ENCODE data around the gene DGKZ.

The DGKZ gene

DNA sequence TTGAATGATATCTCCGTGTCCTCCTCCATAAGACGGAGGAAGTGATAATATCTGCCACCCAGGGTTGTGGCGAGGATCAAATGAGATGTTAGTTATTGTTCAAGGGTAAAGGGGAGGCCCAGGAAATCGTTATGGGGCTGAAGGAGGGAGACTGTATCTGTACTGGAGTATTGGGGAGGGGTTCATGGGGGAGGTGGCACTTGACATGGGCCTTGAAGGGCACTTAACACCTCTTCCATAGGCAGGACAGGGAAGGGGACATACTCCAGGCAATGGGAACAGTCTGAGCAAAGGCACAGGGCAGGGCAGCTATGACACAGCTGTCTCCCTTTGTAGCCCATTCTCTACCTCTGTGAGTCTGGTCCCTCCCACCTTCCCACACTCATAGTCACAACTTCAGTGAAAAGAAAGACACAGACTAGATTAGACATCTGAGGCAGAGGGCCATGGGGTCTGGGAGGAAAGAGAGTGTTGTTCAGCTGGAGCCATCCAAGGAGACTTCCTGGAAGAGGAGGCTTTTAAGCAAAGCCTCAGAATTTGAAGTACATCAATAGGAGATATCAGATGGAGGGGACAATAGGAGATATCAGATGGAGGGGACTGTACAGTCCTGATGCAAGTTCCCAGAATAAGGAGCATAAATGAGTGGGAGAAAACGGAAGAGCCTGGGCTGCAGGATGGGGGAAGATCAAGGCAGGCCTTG, 15.8 kb upstream of the DGKZ start:
- peaks cover 85% of the 10 kb centered on the region for H3K27me3 Mint-ChIP-seq
- no peaks in the 10 kb centered on the region for H3K9me3 Mint-ChIP-seq
- peak overlapping the region; percentile 58 for H3K4me3 Mint-ChIP-seq
- ATAC-seq (replicated peaks; ENCODE audit: extremely low read depth, poor library complexity, severe bottlenecking), result peak; percentile 77
- H3K36me3 Mint-ChIP-seq (ENCODE audit: insufficient read depth), result peaks cover 11% of the 10 kb centered on the region
- DNase-seq (ENCODE audit: low spot score in 2 of 2), result no peak
- peak overlapping the region; percentile 3 for H3K27ac Mint-ChIP-seq (ENCODE audit: low read depth)
- H3K4me1 Mint-ChIP-seq, result peaks cover 33% of the 10 kb centered on the region

DNA sequence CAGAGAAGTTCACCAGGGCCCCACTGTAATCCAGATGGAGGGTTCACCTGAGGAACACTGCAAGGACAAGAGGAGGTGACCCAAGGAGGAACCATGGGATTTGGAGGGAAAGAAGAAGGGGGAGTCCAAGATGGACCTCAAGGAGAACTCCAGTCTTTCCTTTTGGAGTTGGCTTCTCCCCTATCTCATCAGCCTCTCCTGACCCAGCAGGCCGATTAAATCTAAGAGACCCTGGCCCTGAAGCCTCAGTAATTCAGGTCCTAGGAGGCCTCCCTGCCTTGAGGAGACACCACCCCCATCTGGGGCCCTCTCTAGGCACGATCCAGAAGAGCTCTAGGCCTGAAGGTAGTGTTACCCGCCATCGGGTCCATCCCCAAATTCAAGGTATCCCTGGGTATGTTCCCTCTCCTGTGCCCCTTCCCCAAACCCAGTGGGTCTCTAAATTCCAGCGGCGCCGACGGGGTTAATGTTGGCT, 15.1 kb upstream of the DGKZ start:
- DNase-seq (ENCODE audit: low spot score in 2 of 2), result no peak
- Mint-ChIP-seq H3K27me3 (peaks cover 78% of the 10 kb centered on the region), H3K36me3 (ENCODE audit: insufficient read depth) (peaks cover 8% of the 10 kb centered on the region), H3K27ac (ENCODE audit: low read depth) (peak overlapping the region; percentile 3), H3K9me3 (no peaks in the 10 kb centered on the region), H3K4me3 (peak overlapping the region; percentile 58), H3K4me1 (peaks cover 30% of the 10 kb centered on the region)
- ATAC-seq (replicated peaks; ENCODE audit: extremely low read depth, poor library complexity, severe bottlenecking), result no peak

DNA sequence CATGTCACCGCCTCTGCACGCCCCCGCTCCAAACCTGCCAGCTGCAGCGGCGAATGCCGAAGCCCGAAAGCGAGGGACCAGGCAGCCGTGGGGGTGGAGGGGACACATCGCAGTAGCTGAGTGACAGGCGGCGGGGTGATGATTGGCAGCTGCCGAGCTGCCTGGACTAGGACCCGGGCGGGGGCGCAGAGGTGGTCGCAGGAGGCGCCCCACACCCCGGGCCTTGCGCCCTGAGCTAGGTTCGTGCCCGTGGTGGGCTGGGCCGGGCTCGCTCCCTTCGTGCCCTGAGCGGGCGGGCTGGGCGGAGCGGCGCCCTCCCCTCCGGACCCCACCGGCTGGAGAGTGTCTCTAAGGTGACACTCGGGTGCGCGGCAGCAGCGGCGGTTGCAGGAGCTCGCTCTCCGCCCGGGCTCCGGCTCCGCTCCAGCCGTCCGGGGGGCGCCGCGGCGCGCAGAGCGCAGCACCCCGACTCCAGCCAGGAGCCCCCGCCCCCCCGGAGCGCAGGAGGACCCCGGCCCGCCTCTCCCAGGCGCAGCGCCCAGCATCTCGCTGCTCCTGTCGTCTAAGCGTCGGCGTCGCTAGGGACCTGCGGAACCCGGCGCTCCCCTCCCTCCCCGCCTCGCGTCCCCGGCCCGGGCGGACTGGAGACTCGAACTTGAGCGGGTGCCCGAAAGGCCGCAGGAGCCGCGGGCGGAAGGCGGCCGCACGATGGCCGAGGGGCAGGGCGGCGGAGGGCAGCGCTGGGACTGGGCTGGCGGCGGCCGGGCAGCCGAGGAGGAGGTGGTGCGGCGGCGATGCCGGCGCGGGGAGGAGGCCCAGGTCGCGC, 14.5 kb upstream of the DGKZ start:
- no peak overlapping the region for H3K27ac Mint-ChIP-seq (ENCODE audit: low read depth)
- H3K4me1 Mint-ChIP-seq, result peaks cover 30% of the 10 kb centered on the region
- peak overlapping the region; percentile 58 for H3K4me3 Mint-ChIP-seq
- H3K27me3 Mint-ChIP-seq, result peaks cover 72% of the 10 kb centered on the region
- no peaks in the 10 kb centered on the region for H3K9me3 Mint-ChIP-seq
- peak; percentile 29 for ATAC-seq (replicated peaks; ENCODE audit: extremely low read depth, poor library complexity, severe bottlenecking)
- no peak for DNase-seq (ENCODE audit: low spot score in 2 of 2)
- peaks cover 7% of the 10 kb centered on the region for H3K36me3 Mint-ChIP-seq (ENCODE audit: insufficient read depth)

DNA sequence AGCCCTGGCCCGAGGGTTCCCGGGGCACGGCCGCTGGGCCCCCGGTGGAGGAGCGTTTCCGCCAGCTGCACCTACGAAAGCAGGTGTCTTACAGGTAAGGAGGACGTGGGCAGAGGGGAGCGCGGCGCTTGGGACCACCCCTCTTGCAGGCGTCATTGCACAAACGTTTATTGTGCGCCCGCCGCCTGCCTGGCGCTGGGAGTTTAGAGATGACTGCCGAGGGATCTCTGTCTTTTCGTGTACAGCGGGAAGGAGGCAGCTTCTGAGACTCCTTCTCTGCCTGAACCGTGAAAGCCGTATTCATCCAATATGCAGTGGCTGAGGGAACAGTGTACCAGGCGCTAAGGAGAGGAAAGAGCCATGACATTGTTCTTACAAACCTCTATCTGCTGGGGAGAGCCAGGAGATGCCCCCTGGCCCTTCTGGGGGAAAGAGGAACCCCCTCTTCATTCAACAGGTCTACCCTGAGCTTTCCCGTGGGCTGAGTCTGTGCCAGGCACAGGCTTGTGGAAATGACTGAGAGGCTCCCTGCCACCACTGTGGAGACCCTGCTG, 13.8 kb upstream of the DGKZ start:
- Mint-ChIP-seq H3K27ac (ENCODE audit: low read depth) (no peak overlapping the region), H3K4me1 (peaks cover 30% of the 10 kb centered on the region), H3K9me3 (no peaks in the 10 kb centered on the region), H3K36me3 (ENCODE audit: insufficient read depth) (peaks cover 5% of the 10 kb centered on the region), H3K27me3 (peaks cover 65% of the 10 kb centered on the region), H3K4me3 (peak overlapping the region; percentile 58)
- DNase-seq (ENCODE audit: low spot score in 2 of 2) (no peak), ATAC-seq (replicated peaks; ENCODE audit: extremely low read depth, poor library complexity, severe bottlenecking) (no peak)

DNA sequence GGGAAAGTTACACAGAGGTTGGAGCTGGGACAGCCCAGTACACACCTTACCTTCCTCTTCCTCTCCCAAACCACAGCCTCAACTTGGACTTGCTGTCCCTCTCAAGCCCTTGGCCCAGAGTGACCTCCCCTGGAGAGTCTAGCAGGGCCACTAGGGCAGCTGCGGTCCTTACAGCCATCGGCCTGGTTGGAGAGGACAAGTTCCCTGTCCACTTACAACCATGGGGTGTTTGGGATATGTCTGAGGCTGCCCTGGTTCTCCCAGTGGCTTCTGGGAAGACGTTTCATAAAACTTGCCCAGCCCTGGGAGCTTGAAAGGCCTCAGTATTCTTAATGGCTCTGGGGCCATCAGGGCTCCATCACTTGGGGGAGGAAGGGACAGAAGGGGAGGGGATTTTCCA, 13.1 kb upstream of the DGKZ start:
- peaks cover 63% of the 10 kb centered on the region for H3K27me3 Mint-ChIP-seq
- no peak overlapping the region for H3K27ac Mint-ChIP-seq (ENCODE audit: low read depth)
- H3K4me3 Mint-ChIP-seq, result peak overlapping the region; percentile 58
- peaks cover 30% of the 10 kb centered on the region for H3K4me1 Mint-ChIP-seq
- ATAC-seq (replicated peaks; ENCODE audit: extremely low read depth, poor library complexity, severe bottlenecking) (no peak), DNase-seq (ENCODE audit: low spot score in 2 of 2) (no peak)
- no peaks in the 10 kb centered on the region for H3K9me3 Mint-ChIP-seq
- peaks cover 6% of the 10 kb centered on the region for H3K36me3 Mint-ChIP-seq (ENCODE audit: insufficient read depth)

DNA sequence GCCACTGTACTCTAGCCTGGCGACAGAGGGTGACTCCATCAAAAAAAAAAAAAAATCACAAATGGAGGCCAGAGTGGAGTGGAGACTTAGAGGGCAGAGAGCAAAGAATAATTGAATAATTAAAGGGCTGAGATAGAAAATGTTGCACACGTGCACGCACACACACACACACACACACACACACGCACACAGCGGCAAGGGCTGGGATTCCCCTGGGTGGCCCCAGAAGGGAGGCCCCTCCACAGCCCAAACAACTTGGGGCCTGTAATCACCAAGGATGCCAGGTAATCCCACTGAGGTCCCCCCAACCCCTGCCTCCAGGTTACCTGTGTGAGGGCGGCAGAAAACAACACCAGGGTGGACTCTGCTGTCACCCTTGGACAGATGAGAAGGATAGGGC, 12.0 kb upstream of the DGKZ start:
- H3K27me3 Mint-ChIP-seq, result peaks cover 53% of the 10 kb centered on the region
- H3K27ac Mint-ChIP-seq (ENCODE audit: low read depth), result no peak overlapping the region
- peaks cover 6% of the 10 kb centered on the region for H3K36me3 Mint-ChIP-seq (ENCODE audit: insufficient read depth)
- H3K4me1 Mint-ChIP-seq, result peaks cover 27% of the 10 kb centered on the region
- ATAC-seq (replicated peaks; ENCODE audit: extremely low read depth, poor library complexity, severe bottlenecking), result no peak
- no peak overlapping the region for H3K4me3 Mint-ChIP-seq
- no peaks in the 10 kb centered on the region for H3K9me3 Mint-ChIP-seq
- no peak for DNase-seq (ENCODE audit: low spot score in 2 of 2)

DNA sequence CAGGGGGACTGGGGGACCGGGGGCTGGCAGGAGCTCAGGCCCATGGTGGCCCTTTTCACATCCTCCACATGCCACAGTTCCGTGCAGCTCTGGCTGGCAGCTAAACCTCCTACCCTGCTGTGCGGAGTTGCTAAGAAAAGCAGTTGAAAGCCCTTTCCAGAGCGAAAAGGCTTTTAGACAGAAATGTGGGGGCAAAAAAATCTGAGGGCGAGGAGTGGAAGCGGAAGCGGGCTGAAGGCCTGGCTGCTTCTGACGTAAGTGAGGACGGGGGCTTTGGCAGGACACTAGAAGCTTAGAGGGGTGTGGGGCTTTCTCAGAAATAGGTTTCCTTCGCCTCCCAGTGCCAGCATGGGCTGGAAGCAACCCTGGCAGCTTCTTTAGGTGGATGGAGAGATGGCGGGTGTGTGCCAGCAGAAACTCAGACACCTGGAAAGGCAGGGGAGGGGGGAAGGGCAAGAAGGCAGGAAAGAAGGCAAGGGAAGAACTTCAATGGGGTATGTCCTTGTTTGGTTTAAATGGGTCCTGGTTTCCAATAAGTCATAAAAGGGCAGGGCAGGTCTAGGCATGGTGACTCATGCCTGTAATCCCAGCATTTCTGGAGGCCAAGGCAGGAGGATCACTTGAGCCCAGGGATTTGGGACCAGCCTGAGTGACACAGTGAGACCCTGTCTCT, 11.2 kb upstream of the DGKZ start:
- DNase-seq (ENCODE audit: low spot score in 2 of 2), result no peak
- no peak overlapping the region for H3K4me3 Mint-ChIP-seq
- ATAC-seq (replicated peaks; ENCODE audit: extremely low read depth, poor library complexity, severe bottlenecking), result no peak
- H3K36me3 Mint-ChIP-seq (ENCODE audit: insufficient read depth), result peaks cover 6% of the 10 kb centered on the region
- peaks cover 45% of the 10 kb centered on the region for H3K27me3 Mint-ChIP-seq
- no peaks in the 10 kb centered on the region for H3K9me3 Mint-ChIP-seq
- no peak overlapping the region for H3K27ac Mint-ChIP-seq (ENCODE audit: low read depth)
- H3K4me1 Mint-ChIP-seq, result peaks cover 19% of the 10 kb centered on the region

DNA sequence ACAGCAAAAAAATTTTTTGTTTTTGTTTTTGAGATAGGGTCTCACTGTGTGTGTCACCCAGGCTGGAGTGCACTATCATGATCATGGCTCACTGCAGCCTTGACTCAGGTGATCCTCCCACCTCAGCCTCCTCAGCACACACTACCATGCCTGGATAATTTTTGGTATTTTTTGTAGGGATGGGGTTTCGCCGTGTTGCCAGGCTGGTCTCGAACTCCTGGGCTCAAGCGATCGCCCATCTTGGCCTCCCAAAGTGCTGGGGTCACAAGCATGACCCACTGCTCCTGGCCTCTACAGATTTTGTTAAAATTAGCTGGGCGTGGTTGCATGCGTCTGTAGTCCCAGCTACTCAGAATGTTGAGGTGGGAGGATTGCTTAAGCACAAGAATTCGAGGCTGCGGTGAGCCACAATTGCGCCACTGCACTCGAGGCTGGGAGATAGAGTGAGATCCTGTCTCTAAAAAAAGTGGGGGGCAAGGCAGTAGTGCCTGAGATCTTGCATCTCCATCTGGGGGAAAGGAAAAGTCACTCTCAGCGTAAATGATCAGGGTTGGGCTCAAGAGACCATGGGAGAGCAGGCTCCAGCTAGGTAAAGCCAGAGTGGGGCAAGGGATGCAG, 10.6 kb upstream of the DGKZ start:
- Mint-ChIP-seq H3K36me3 (ENCODE audit: insufficient read depth) (peaks cover 4% of the 10 kb centered on the region), H3K27ac (ENCODE audit: low read depth) (no peak overlapping the region), H3K4me3 (no peak overlapping the region), H3K27me3 (peaks cover 39% of the 10 kb centered on the region), H3K9me3 (no peaks in the 10 kb centered on the region), H3K4me1 (peaks cover 13% of the 10 kb centered on the region)
- DNase-seq (ENCODE audit: low spot score in 2 of 2) (no peak), ATAC-seq (replicated peaks; ENCODE audit: extremely low read depth, poor library complexity, severe bottlenecking) (no peak)

DNA sequence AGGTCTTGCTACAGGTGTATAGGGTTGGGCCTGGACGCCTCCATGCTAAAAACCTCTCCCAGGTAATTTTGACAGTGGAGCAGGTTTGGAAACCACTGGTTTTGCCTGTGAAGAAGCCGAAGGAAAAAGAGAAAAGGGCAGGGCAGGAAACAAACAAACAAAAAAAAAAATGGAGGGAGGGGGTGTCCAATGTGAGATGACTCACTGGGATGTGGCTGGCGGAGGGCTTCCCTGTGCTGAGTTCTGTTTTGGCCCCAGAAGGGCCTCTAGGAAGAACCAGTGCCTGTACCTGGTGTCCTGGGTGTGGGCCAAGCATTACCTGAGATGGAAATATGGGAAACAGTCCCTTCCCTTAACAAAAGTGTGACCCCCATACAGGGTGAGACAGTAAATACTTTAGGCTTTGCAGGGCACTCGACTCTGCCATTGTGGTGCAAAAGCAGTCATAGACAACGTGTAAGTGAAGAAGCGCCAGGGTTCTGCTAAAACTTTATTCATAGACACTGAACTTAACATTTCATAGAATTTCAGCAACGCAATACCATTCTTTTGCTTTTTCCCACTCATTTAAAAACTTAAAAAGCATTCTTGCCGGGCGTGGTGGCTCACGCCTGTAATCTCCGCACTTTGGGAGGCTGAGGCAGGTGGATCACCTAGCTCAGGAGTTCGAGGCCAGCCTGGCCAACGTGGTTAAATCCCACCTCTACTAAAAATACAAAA, 9.5 kb upstream of the DGKZ start:
- peaks cover 10% of the 10 kb centered on the region for H3K4me1 Mint-ChIP-seq
- no peak overlapping the region for H3K27ac Mint-ChIP-seq (ENCODE audit: low read depth)
- H3K4me3 Mint-ChIP-seq, result no peak overlapping the region
- H3K27me3 Mint-ChIP-seq, result peaks cover 32% of the 10 kb centered on the region
- DNase-seq (ENCODE audit: low spot score in 2 of 2) (no peak), ATAC-seq (replicated peaks; ENCODE audit: extremely low read depth, poor library complexity, severe bottlenecking) (no peak)
- no peaks in the 10 kb centered on the region for H3K9me3 Mint-ChIP-seq
- H3K36me3 Mint-ChIP-seq (ENCODE audit: insufficient read depth), result peaks cover 4% of the 10 kb centered on the region

DNA sequence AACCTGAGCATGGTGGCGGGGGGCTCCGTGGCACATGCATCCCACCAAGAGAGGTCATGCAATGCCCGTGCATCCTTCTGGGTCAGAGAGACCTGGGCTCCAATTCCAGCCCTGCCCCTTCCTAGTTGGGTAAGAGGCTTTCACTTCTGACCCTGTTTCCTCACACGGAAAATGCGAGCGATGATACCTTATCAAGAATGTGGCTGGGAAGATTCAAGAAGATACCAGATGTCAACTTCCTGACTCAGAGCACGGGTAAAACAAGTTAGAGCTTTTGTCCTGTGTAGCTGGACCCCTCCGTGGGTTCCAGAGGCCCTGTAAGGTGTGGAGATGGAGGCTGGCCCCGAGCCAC, 8.7 kb upstream of the DGKZ start:
- peaks cover 1% of the 10 kb centered on the region for H3K36me3 Mint-ChIP-seq (ENCODE audit: insufficient read depth)
- peaks cover 7% of the 10 kb centered on the region for H3K4me1 Mint-ChIP-seq
- H3K9me3 Mint-ChIP-seq, result no peaks in the 10 kb centered on the region
- no peak for ATAC-seq (replicated peaks; ENCODE audit: extremely low read depth, poor library complexity, severe bottlenecking)
- no peak for DNase-seq (ENCODE audit: low spot score in 2 of 2)
- H3K27me3 Mint-ChIP-seq, result peaks cover 27% of the 10 kb centered on the region
- H3K4me3 Mint-ChIP-seq, result no peak overlapping the region
- no peak overlapping the region for H3K27ac Mint-ChIP-seq (ENCODE audit: low read depth)

DNA sequence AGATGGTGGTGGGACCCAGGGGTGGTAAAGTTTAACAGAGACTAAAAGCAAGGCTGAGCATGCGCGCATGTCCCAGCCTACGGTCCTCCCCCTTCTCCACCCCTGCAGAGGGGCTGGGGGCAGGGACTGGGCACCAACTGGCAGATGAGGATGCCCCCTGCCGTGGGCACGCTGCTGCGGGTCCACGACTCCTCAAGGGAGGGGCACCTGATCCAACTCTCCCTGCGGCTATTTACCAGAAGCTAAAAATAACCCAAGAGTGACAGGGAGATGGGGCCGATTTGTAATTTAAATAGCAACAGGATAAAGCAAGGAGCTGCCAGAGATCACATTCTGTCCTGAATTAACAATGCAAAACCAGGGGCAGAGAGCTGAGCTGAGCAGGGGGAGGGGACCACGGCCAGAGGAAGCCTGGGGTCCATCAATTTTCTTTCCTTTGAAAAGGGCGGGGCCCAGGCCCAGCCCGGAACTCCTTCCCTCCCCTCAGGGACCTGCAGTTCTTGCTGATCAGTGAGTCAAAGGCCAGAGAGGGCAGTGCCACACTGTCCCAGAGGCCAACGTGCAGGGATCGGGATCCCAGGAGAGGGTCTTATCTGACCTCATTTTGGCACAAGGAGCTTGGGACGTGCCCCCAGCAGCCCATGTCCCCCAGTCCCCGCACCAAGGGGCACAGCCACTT, 8.1 kb upstream of the DGKZ start:
- H3K27ac Mint-ChIP-seq (ENCODE audit: low read depth), result no peak overlapping the region
- no peak for ATAC-seq (replicated peaks; ENCODE audit: extremely low read depth, poor library complexity, severe bottlenecking)
- H3K4me1 Mint-ChIP-seq, result peaks cover 7% of the 10 kb centered on the region
- peaks cover 22% of the 10 kb centered on the region for H3K27me3 Mint-ChIP-seq
- no peak for DNase-seq (ENCODE audit: low spot score in 2 of 2)
- no peak overlapping the region for H3K4me3 Mint-ChIP-seq
- H3K36me3 Mint-ChIP-seq (ENCODE audit: insufficient read depth), result peaks cover 1% of the 10 kb centered on the region
- no peaks in the 10 kb centered on the region for H3K9me3 Mint-ChIP-seq

All from central memory CD8-positive, alpha-beta T cell (primary cell).